ENCODE data around the gene CHD1L.

GRCh38 chr1:147281950-147282349 lies 39.5 kb downstream of the CHD1L start:
- TF ChIP-seq CTCF (IDR thresholded peaks at IDR 0.05) (no peak), POLR2A (IDR thresholded peaks at IDR 0.05) (no peak)
